ENCODE data around the gene DCLK1. TPM values are rescaled to one million over a fixed set of nuclear protein-coding genes. Genes with fewer than 3 reads are reported as not detected.

Gene DCLK1
- total RNA-seq, 4 donors from 2014 or later = 21.3 to 63.8 (median 40.9) TPM

- TF ChIP-seq EP300 (IDR thresholded peaks at IDR 0.05) (no peak), CTCF (IDR thresholded peaks at IDR 0.05) (no peak), POLR2A (IDR thresholded peaks at IDR 0.05) (no peak)
- 97 to 98% methylated on average over 2 of the region's 2 CpGs for WGBS, 2 donors
- H3K36me3 ChIP-seq = no peaks in the 10 kb centered on the region
These were observed 369.5 kb downstream of the DCLK1 start for GRCh38 chr13:35761440-35762252.

GRCh38 chr13:35760735-35761281 is 370.4 kb downstream of the DCLK1 start:
- TF ChIP-seq CTCF (IDR thresholded peaks at IDR 0.05) (no peak), EP300 (IDR thresholded peaks at IDR 0.05) (no peak), POLR2A (IDR thresholded peaks at IDR 0.05) (no peak)
- Histone ChIP-seq H3K4me3 (no peak overlapping the region), H3K36me3 (no peaks in the 10 kb centered on the region), H3K4me1 (no peaks in the 10 kb centered on the region), H3K9me3 (no peaks in the 10 kb centered on the region), H3K27ac (no peak overlapping the region), H3K27me3 (no peaks in the 10 kb centered on the region)
- DNase-seq (ENCODE audit: low spot score in 2 of 2) = no peak
- 55 to 65% methylated on average over 13 of the region's 13 CpGs for WGBS, 2 donors

More at GRCh38 chr13:35761440-35762252, 369.5 kb downstream of the DCLK1 start:
- Histone ChIP-seq H3K4me1 (no peaks in the 10 kb centered on the region), H3K27me3 (no peaks in the 10 kb centered on the region), H3K27ac (no peak overlapping the region), H3K4me3 (no peak overlapping the region), H3K9me3 (no peaks in the 10 kb centered on the region)
- DNase-seq (ENCODE audit: low spot score in 2 of 2) = no peak

- no peaks in the 10 kb centered on the region for H3K27me3 ChIP-seq
- H3K36me3 ChIP-seq = no peaks in the 10 kb centered on the region
- peaks cover 0 to 7% (median 2%) of the 10 kb centered on the region in 4 donors for H3K9me3 ChIP-seq
- H3K27ac ChIP-seq = no peak overlapping the region
- 72 to 84% methylated on average over 2 of the region's 2 CpGs for WGBS, 2 donors
- DNase-seq (ENCODE audit: low spot score in 2 of 2) = no peak
- TF ChIP-seq CTCF (IDR thresholded peaks at IDR 0.05) = no peak
- H3K4me3 ChIP-seq = no peak overlapping the region
- H3K4me1 ChIP-seq = no peaks in the 10 kb centered on the region
These were observed 383.6 kb downstream of the DCLK1 start for GRCh38 chr13:35747594-35747993.

GRCh38 chr13:35744566-35745178 is 386.5 kb downstream of the DCLK1 start:
- H3K4me3 ChIP-seq = no peak overlapping the region
- WGBS, 2 donors = 56% methylated on average over 9 of the region's 9 CpGs
- no peaks in the 10 kb centered on the region for H3K36me3 ChIP-seq
- DNase-seq (ENCODE audit: low spot score in 2 of 2) = no peak
- peaks cover 0 to 7% (median 0%) of the 10 kb centered on the region in 4 donors for H3K9me3 ChIP-seq
- H3K27me3 ChIP-seq = no peaks in the 10 kb centered on the region
- no peak overlapping the region for H3K27ac ChIP-seq
- TF ChIP-seq CTCF (IDR thresholded peaks at IDR 0.05) (no peak), EP300 (IDR thresholded peaks at IDR 0.05) (no peak), POLR2A (IDR thresholded peaks at IDR 0.05) (no peak)
- no peaks in the 10 kb centered on the region for H3K4me1 ChIP-seq

GRCh38 chr13:35744144-35744543 is 387.0 kb downstream of the DCLK1 start:
- no peak for TF ChIP-seq EP300 (IDR thresholded peaks at IDR 0.05)
- TF ChIP-seq CTCF (IDR thresholded peaks at IDR 0.05) = no peak
- no peak for TF ChIP-seq POLR2A (IDR thresholded peaks at IDR 0.05)
- 73 to 77% methylated on average over 2 of the region's 2 CpGs for WGBS, 2 donors
- Histone ChIP-seq H3K27ac (no peak overlapping the region), H3K27me3 (no peaks in the 10 kb centered on the region), H3K9me3 (peaks cover 0 to 5% (median 0%) of the 10 kb centered on the region in 4 donors), H3K4me3 (no peak overlapping the region), H3K36me3 (no peaks in the 10 kb centered on the region), H3K4me1 (no peaks in the 10 kb centered on the region)
- no peak for DNase-seq (ENCODE audit: low spot score in 2 of 2)

Data from tibial nerve (tissue), 4 donors.